NT2/D1 (cell line): ENCODE data around the gene DNAJA2.

Experiments used
- DNase-seq: peaks from one replicate; pipeline ENCODE4 v3.0.0-alpha.2; 2011; ENCODE audit warnings: low read depth, low spot score
- H3K27me3 ChIP-seq: 2 replicates; pipeline ENCODE4 v1.6.0; 2011; ENCODE audit warnings: mild to moderate bottlenecking; ENCODE audit not compliant: insufficient read length, insufficient read depth
- H3K36me3 ChIP-seq: 2 replicates; pipeline ENCODE4 v1.6.1; 2011; ENCODE audit warnings: mild to moderate bottlenecking, low read length, mixed read lengths; ENCODE audit not compliant: insufficient read depth, insufficient read length
- H3K4me1 ChIP-seq: 2 replicates; pipeline ENCODE4 v1.5.1; 2011; ENCODE audit not compliant: insufficient read depth, insufficient read length
- H3K4me3 ChIP-seq: 2 replicates; pipeline ENCODE4 v1.5.1; 2011; ENCODE audit warnings: low read depth; ENCODE audit not compliant: insufficient read length
- H3K9ac ChIP-seq: 2 replicates; pipeline ENCODE4 v1.6.0; 2011; ENCODE audit warnings: low read depth; ENCODE audit not compliant: insufficient read length
- H3K9me3 ChIP-seq: 2 replicates; pipeline ENCODE4 v1.5.1; 2011; ENCODE audit warnings: mild to moderate bottlenecking, low read length; ENCODE audit not compliant: insufficient read depth
- SUZ12 ChIP-seq: IDR thresholded peaks from 2 replicates; pipeline ENCODE4 v1.6.1; 2011; ENCODE audit not compliant: insufficient read length, insufficient read depth; ENCODE audit errors: extremely low read depth
- YY1 ChIP-seq: IDR thresholded peaks from 2 replicates; pipeline ENCODE4 v1.6.1; 2011; ENCODE audit not compliant: insufficient read length, insufficient read depth
- ZNF274 ChIP-seq: IDR thresholded peaks from 2 replicates; pipeline ENCODE4 v1.6.1; 2011; ENCODE audit warnings: mild to moderate bottlenecking, low read depth, low read length

DNAJA2 gene

DNA sequence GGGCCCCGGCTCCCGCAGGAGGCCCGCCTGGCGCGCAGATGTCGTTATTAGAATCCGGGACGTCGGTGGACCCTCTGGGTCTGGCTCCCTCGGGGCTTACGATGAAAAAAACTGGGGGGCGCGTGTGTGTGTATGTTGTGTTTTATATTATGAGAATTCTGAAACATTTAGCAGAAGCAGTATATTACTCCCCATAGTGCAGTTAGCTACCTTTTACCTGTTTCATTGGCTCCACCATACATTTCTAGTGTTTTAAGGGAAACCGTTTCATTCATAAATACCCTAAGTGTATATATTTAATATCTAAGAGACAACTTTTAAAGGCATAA is 486 bp upstream of the DNAJA2 start:
- DNase-seq, result no peak
- H3K4me3 ChIP-seq, result peak overlapping the region; percentile 88
- H3K27me3 ChIP-seq, result no peaks in the 10 kb centered on the region
- H3K9ac ChIP-seq, result peak overlapping the region; percentile 98
- TF ChIP-seq SUZ12, result no peak
- no peak for TF ChIP-seq YY1
- TF ChIP-seq ZNF274, result no peak
- H3K9me3 ChIP-seq, result no peaks in the 10 kb centered on the region
- H3K4me1 ChIP-seq, result no peaks in the 10 kb centered on the region
- H3K36me3 ChIP-seq, result peaks cover 33% of the 10 kb centered on the region

DNA sequence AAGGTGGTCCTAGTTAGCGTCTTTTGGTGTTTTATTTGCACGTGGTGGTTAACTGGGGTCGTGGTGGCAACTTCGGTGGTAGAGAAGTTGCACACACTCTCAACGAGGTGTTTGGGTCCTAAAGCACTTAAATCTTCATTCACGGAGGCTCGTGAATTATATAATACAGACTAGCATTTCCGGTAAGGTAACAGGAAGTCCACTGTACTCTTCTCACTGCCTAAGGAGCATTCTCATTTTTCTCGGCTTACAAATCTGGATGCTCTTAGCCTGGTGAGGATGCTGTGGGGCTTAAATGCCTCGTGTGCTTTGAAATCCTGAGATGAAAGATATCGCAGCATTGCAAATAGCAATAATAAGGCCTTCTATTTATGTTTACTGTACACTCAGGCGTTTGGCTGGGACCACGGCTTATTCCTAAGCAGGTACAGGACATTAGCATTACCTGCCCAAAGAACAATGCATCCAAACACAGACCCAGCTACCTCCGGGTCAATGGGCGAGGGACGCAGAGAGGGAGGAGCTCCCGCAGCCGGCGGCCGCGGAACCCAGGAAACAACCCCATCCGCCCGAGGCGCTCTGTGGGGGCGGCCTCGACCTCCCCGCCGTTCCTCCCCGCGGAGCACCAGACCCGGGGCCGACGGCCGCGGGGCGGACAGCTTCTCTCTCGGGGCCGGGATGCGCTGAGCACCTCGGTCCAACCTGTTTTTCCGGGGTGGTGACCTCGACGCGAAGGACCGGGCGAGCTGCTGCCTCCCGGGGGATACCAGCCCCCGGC is 856 bp downstream of the DNAJA2 start:
- H3K36me3 ChIP-seq, result peaks cover 47% of the 10 kb centered on the region
- H3K4me3 ChIP-seq, result peak overlapping the region; percentile 88
- no peaks in the 10 kb centered on the region for H3K4me1 ChIP-seq
- no peak for DNase-seq
- H3K27me3 ChIP-seq, result no peaks in the 10 kb centered on the region
- no peak for TF ChIP-seq SUZ12
- TF ChIP-seq ZNF274, result no peak
- no peak for TF ChIP-seq YY1
- no peaks in the 10 kb centered on the region for H3K9me3 ChIP-seq
- peak overlapping the region; percentile 98 for H3K9ac ChIP-seq

DNA sequence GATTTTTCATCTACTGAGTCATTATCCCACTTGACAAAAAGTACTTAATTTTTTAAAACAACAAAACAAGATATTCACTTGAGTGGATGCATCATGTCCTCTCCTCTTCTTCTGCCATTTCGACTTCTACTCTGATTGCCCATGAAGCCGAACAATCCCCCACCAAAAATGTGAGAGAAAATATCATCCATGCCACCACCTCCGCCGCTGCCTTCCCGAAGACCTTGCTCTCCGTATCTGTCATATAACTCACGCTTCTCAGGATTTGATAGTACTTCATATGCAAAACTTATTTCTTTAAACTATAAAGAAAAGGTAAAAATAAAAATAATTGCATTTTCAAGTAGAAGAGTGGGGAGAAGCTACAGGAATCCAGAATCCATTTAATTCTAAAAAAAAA is 2.2 kb downstream of the DNAJA2 start:
- Histone ChIP-seq H3K36me3 (peaks cover 60% of the 10 kb centered on the region), H3K4me1 (no peaks in the 10 kb centered on the region), H3K27me3 (no peaks in the 10 kb centered on the region), H3K9me3 (no peaks in the 10 kb centered on the region), H3K4me3 (no peak overlapping the region), H3K9ac (no peak overlapping the region)
- DNase-seq, result no peak
- TF ChIP-seq ZNF274 (no peak), YY1 (no peak)

DNA sequence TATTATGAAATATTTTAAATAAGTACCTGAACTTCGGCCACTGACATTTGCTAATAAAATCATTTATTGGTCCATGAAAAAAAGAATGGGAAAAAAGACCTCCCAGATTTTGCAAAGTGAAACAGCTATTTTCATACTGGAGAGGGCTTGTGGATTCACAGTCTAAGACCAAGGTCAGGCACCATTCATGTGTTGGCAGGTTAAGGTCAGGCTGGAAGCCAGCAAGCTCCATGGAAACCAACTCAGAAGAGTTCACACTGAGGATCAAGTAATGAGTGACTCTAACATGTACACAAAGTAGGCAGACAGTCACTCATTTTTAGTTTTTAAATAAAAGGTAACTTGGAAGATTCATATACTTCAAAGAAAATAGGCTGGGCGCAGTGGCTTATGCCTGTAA is 3.4 kb downstream of the DNAJA2 start:
- Histone ChIP-seq H3K4me1 (no peaks in the 10 kb centered on the region), H3K9me3 (no peaks in the 10 kb centered on the region), H3K36me3 (peaks cover 72% of the 10 kb centered on the region), H3K27me3 (no peaks in the 10 kb centered on the region), H3K9ac (no peak overlapping the region), H3K4me3 (no peak overlapping the region)
- TF ChIP-seq SUZ12 (no peak), ZNF274 (no peak), YY1 (no peak)
- no peak for DNase-seq

DNA sequence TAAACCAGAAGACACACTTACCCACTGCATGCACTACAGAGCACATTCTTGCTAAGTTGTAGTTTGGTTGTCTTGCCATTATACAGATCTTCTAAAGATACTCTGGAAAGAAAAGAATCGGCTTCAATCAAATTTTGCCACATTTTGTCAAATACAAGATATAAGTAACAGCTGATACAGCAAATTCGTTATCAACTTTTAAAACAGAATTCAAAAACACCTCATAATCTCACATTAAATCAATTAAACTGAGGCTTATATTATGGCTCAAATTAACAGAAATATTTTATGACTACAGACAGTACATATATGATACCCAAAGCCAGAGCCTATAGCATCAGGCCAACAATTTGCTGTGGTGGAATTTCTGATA is 5.4 kb downstream of the DNAJA2 start:
- TF ChIP-seq YY1, result no peak
- TF ChIP-seq SUZ12, result no peak
- TF ChIP-seq ZNF274, result no peak
- H3K4me3 ChIP-seq, result no peak overlapping the region
- no peaks in the 10 kb centered on the region for H3K4me1 ChIP-seq
- peaks cover 92% of the 10 kb centered on the region for H3K36me3 ChIP-seq
- no peaks in the 10 kb centered on the region for H3K9me3 ChIP-seq
- H3K27me3 ChIP-seq, result no peaks in the 10 kb centered on the region
- H3K9ac ChIP-seq, result no peak overlapping the region
- no peak for DNase-seq

DNA sequence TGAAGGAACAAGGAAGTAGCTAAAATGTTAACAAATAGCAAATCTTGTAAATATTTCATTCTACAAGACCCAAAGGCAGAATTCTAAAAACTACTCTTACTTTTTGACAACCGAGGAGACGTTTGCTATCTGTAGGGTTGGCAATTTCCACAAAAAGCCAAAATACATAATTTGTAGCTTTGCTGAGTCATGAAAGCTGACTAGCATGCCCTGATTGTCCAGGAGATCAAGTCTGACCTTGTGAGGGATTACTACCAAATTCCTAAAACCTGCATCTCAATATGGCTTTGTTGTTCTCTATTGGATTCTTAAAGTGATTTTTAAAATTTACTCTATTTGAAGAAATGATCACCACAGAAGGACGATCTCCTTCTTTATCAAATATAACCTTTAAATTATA is 10.8 kb downstream of the DNAJA2 start:
- DNase-seq, result no peak
- no peak overlapping the region for H3K9ac ChIP-seq
- no peaks in the 10 kb centered on the region for H3K27me3 ChIP-seq
- peaks cover 3% of the 10 kb centered on the region for H3K4me1 ChIP-seq
- H3K36me3 ChIP-seq, result peaks cover 95% of the 10 kb centered on the region
- no peak for TF ChIP-seq ZNF274
- H3K9me3 ChIP-seq, result no peaks in the 10 kb centered on the region
- no peak overlapping the region for H3K4me3 ChIP-seq

DNA sequence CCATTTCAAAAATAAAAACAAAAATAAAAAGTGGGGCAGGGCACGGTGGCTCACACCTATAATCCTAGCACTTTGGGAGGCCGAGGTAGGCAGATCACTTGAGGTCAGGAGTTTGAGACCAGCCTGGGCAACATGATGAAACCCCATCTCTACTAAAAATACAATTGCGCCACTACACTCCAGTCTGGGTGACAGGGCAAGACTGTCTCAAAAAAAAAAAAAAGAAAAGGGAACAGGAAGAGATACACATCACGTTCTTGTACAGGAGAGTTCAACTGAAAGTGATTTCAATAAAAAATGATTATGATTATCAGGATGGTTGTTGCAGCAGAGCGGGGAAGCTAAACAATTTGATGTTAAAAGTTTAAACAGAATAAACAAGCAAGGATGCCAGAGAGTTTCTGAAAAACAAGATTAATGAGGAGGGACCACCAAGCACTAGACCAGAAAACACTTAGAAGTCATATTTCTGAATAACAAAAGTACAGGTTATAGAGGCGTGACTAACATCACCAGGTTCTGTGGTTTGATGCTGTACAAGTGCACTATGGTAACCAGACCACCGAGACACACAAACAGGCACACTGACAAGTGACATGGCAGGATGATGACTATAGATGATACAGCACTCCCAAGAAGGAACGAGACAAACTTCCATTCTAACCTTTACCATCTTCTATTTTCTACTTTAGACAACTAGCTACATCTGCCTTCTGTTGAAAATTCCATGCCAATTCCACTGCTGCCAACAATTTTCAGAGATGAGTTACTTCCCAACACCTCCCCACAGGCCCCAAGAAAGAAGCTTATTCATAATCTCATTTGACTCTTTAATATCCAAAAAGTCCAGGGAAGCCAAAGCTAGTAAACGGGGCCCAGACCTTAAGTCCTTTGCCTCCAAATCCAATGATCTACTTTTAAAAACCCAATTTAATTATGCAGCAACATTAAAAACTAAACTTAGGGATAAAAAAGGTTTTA is 11.8 kb downstream of the DNAJA2 start:
- Histone ChIP-seq H3K4me3 (no peak overlapping the region), H3K4me1 (peaks cover 3% of the 10 kb centered on the region), H3K9me3 (no peaks in the 10 kb centered on the region), H3K36me3 (peaks cover 95% of the 10 kb centered on the region), H3K9ac (no peak overlapping the region), H3K27me3 (no peaks in the 10 kb centered on the region)
- no peak for TF ChIP-seq YY1
- no peak for TF ChIP-seq SUZ12
- TF ChIP-seq ZNF274, result no peak
- no peak for DNase-seq
